GM10847 (cell line): ENCODE measurements around the gene SNED1.

Experiments
- POLR2A ChIP-seq: IDR thresholded peaks from 2 replicates; pipeline ENCODE4 v1.6.1; 2011; ENCODE audit not compliant: insufficient read length; ENCODE audit errors: extremely low read depth

The SNED1 gene

DNA sequence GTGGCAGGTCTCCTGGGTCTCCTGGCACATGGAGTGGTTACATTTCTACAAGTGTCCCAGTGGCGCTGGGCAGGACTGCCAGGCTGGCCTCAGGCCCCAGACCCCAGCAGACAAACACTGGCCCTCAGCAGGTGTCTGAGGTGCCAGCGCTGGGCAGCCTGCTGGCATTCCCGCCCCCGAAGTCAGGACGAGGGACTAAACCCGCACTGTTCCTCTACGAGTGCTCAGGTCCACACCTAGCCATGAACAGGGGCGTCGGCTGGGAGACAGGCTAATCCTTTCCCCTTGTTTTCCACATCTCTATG is 12.8 kb downstream of the SNED1 start:
- no peak for TF ChIP-seq POLR2A

- TF ChIP-seq POLR2A = no peak
These were observed 13.5 kb downstream of the SNED1 start for GRCh38 chr2:241011751-241012510.

- no peak for TF ChIP-seq POLR2A
These were observed 15.8 kb downstream of the SNED1 start for GRCh38 chr2:241014224-241014623.

- no peak for TF ChIP-seq POLR2A
These were observed 16.3 kb downstream of the SNED1 start for GRCh38 chr2:241014764-241015163.

GRCh38 chr2:241015439-241015838 is 17.0 kb downstream of the SNED1 start:
- no peak for TF ChIP-seq POLR2A

DNA sequence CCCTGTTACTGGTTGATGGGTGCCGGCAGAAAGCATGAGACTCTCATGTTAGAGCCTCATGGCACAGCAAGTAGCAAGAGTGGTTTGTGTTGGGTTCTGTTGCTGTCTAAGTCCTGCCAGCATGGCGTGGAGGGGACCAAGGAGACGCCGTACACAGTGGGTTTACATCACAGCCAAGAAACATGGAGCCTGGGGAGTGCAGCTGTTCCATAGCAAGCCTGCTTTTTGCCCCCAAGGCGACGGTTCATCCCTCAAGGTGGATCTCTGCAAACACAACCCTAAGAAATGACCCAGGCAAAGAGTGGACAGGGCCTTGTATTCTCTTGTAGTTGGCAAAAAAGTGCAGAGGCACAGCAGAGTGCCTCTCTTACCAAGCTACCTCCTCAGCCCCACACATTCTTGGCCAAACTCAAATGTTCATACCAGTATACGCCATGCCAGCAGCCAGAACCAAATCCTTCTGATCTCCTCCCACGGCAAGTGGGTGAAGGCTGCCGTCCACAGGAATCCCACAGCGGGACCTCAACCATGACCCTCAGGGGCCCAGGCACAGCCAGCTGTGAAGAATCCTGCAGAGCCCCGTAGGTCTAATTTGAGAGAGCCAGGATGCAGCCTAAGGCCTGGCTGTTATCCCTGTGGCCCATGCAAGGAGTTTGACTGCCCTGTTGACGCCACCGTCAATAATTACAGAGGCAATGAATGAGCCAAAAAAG is 19.0 kb downstream of the SNED1 start:
- no peak for TF ChIP-seq POLR2A

GRCh38 chr2:241018051-241018891 is 19.9 kb downstream of the SNED1 start:
- TF ChIP-seq POLR2A = no peak

DNA sequence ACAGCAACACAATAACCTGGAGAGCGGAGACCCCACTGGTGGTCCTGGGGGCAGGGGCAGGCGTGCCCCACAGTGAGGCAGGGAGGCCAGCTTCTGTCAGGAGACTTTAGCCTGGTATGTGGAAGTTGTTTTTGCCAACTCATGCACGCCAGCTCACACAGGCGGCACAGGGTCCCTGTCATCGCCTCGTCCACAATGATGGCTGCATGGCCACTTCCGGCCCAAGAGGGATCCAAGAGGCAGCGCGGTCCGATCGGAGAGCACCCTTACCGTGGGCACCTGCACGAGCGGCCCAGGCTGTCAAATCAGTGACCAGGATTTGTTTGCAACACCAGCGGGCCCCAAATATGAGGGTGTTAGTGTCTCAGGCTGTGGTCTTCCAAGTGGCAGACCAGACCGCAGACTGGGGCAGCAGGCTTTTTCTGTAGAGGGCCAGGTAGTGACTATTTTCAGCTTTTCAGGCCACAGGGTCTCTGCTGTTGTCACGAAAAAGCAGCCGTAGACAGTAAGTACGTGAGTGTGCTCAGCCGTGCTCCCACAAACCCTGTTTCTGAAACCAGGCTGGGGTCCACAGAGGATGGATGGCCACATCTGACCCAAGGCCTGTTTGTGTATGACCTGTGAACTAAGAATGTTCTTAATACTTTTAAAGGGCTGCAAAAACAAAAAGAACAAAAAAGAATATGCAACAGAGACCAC is 21.2 kb downstream of the SNED1 start:
- no peak for TF ChIP-seq POLR2A

DNA sequence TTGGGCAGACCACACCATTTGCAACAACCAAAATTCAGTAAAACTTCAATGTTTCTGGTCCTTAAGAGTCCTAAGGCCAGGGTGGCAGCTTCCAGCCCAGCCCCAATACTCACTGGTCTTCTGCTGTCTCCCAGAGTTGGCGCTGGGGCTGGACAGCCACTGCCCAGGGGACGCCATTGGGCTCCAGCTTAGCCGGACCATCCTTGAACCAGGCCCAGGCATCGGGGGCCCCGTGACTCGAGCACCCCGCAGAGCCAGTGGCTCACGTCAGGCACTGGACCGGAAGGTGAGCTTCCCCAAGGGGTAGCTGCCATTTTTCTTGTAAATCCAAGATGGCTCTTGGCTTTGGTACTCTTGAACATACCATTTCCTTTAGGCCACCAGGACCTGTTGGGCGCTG is 21.8 kb downstream of the SNED1 start:
- TF ChIP-seq POLR2A = no peak

GRCh38 chr2:241020629-241021190 is 22.3 kb downstream of the SNED1 start:
- no peak for TF ChIP-seq POLR2A

DNA sequence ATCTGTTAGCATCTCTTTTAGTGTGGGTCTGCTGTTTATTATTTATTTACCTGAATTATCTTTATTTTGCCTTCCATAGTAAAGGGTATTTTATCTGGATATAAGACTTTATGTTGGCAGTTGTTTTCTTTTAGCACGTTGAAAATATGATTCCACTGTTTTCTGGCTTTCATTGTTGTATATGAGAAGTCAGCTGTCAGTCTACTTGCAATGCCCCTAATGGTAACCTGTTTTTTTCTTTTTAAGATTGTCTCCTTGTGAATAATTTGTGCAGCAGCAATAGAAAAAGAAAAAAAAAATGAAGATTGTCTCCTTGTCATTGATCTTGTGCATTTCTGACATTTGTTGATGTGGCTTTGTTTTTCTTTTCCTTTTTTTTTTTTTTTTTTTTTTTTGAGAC is 27.2 kb downstream of the SNED1 start:
- TF ChIP-seq POLR2A = no peak

- TF ChIP-seq POLR2A = no peak
These were observed 31.3 kb downstream of the SNED1 start for GRCh38 chr2:241029599-241030332.

GRCh38 chr2:241030333-241030680 is 31.9 kb downstream of the SNED1 start:
- TF ChIP-seq POLR2A = no peak

- TF ChIP-seq POLR2A = no peak
These were observed 32.5 kb downstream of the SNED1 start for GRCh38 chr2:241030883-241031282.
